Measurements from ENCODE around the gene NTM. TPM values are rescaled to one million over a fixed set of nuclear protein-coding genes. Genes with fewer than 3 reads are reported as not detected.

NTM gene
- total and polyA plus RNA-seq, 2 donors (not counting 3 experiments of a cell fraction or from before 2014, with no cell fraction given) = 1.00 to 1.1 TPM

GRCh38 chr11:131978351-131978750, 607.9 kb downstream of the NTM start:
- BruUV-seq (replicated peaks) = no TSS peak
- ChIA-PET POLR2A (no interaction called here), CTCF (interaction anchor here (2.0 kb wide), 1 partner anchor 148 kb away, joined by 12 read pairs; no protein-coding TSS in a partner anchor)
- TF ChIP-seq EZH2 (IDR thresholded peaks at IDR 0.05; ENCODE audit: borderline replicate concordance, low read depth, low read length, severe bottlenecking) = no peak
- H3K9ac ChIP-seq (replicated peaks; ENCODE audit: extremely low read depth, insufficient read depth, low read length) = no peak overlapping the region
- H2AFZ ChIP-seq (ENCODE audit: low read depth, low read length) = no peak overlapping the region
- intact Hi-C loops (cut with micrococcal nuclease) = no loop called here
- H4K20me1 ChIP-seq (replicated peaks; ENCODE audit: control insufficient read depth, extremely low read depth, insufficient read depth, low read length) = no peaks in the 10 kb centered on the region
- no peak for FAIRE-seq
- no peaks in the 10 kb centered on the region for H3K9me1 ChIP-seq (replicated peaks; ENCODE audit: control insufficient read depth, extremely low read depth, insufficient read depth, low read length)
- no peak for DNase-seq (ENCODE audit: low read depth, low spot score)
- H3K36me3 ChIP-seq (ENCODE audit: control insufficient read depth in 2 of 2, extremely low read depth in 1 of 2, insufficient read depth in 2 of 2, low read length in 2 of 2) = no peaks in the 10 kb centered on the region
- H3K79me2 ChIP-seq (ENCODE audit: control insufficient read depth, insufficient read depth, low read length) = no peaks in the 10 kb centered on the region
- H3K4me1 ChIP-seq (ENCODE audit: control insufficient read depth, extremely low read depth, insufficient read depth, low read length) = peaks cover 3% of the 10 kb centered on the region
- H3K27me3 ChIP-seq (ENCODE audit: control insufficient read depth in 2 of 2, insufficient read depth in 2 of 2, low read length in 2 of 2) = no peaks in the 10 kb centered on the region
- H3K4me3 ChIP-seq (replicated peaks in 1 of 3; ENCODE audit: insufficient read depth in 1 of 3, low read depth in 1 of 3, low read length in 3 of 3) = no peak overlapping the region
- no peaks in the 10 kb centered on the region for H3K9me3 ChIP-seq (replicated peaks; ENCODE audit: control insufficient read depth, insufficient read depth, low read length)
- H3K27ac ChIP-seq (ENCODE audit: insufficient read depth, low read depth, low read length) = no peak overlapping the region
- no peak overlapping the region for H3K4me2 ChIP-seq (ENCODE audit: insufficient read depth, low read length)
- dilution Hi-C loops (cut with MboI; ENCODE audit: extremely low pct_ligation_motif_present, low sequenced_read_pairs) = no loop called here

- Histone ChIP-seq H3K9ac (replicated peaks; ENCODE audit: extremely low read depth, insufficient read depth, low read length) (no peak overlapping the region), H3K27me3 (ENCODE audit: control insufficient read depth in 2 of 2, insufficient read depth in 2 of 2, low read length in 2 of 2) (no peaks in the 10 kb centered on the region), H3K4me1 (ENCODE audit: control insufficient read depth, extremely low read depth, insufficient read depth, low read length) (peaks cover 3% of the 10 kb centered on the region), H3K27ac (ENCODE audit: insufficient read depth, low read depth, low read length) (no peak overlapping the region), H3K4me3 (replicated peaks in 1 of 3; ENCODE audit: insufficient read depth in 1 of 3, low read depth in 1 of 3, low read length in 3 of 3) (no peak overlapping the region), H3K79me2 (ENCODE audit: control insufficient read depth, insufficient read depth, low read length) (no peaks in the 10 kb centered on the region), H2AFZ (ENCODE audit: low read depth, low read length) (no peak overlapping the region), H3K36me3 (ENCODE audit: control insufficient read depth in 2 of 2, extremely low read depth in 1 of 2, insufficient read depth in 2 of 2, low read length in 2 of 2) (no peaks in the 10 kb centered on the region), H3K9me3 (replicated peaks; ENCODE audit: control insufficient read depth, insufficient read depth, low read length) (no peaks in the 10 kb centered on the region), H3K9me1 (replicated peaks; ENCODE audit: control insufficient read depth, extremely low read depth, insufficient read depth, low read length) (no peaks in the 10 kb centered on the region), H4K20me1 (replicated peaks; ENCODE audit: control insufficient read depth, extremely low read depth, insufficient read depth, low read length) (no peaks in the 10 kb centered on the region), H3K4me2 (ENCODE audit: insufficient read depth, low read length) (no peak overlapping the region)
- BruUV-seq (replicated peaks) = no TSS peak
- TF ChIP-seq JUN (IDR thresholded peaks at IDR 0.05; ENCODE audit: borderline replicate concordance, insufficient read depth, insufficient read length, low read depth) (no peak), GATA2 (IDR thresholded peaks at IDR 0.05; ENCODE audit: insufficient read depth, insufficient read length, low read depth, low read length) (no peak), EZH2 (IDR thresholded peaks at IDR 0.05; ENCODE audit: borderline replicate concordance, low read depth, low read length, severe bottlenecking) (no peak), CTCF (IDR thresholded peaks at IDR 0.05; ENCODE audit: extremely low read depth in 1 of 2, insufficient read depth in 1 of 2, low read depth in 1 of 2, low read length in 2 of 2) (no peak), POLR2AphosphoS5 (IDR thresholded peaks at IDR 0.05; ENCODE audit: insufficient read depth, low read depth, low read length) (no peak)
- ChIA-PET POLR2A (no interaction called here), CTCF (no interaction called here)
- dilution Hi-C loops (cut with MboI; ENCODE audit: extremely low pct_ligation_motif_present, low sequenced_read_pairs) = no loop called here
- intact Hi-C loops (cut with micrococcal nuclease) = no loop called here
- FAIRE-seq (no peak), DNase-seq (ENCODE audit: low read depth, low spot score) (no peak)
These were observed 608.9 kb downstream of the NTM start for GRCh38 chr11:131979364-131979763.

All from endothelial cell of umbilical vein (primary cell).